Liver (tissue), 9 donors: ENCODE measurements around the gene BICRA. TPM values are rescaled to one million over a fixed set of nuclear protein-coding genes. Genes with fewer than 3 reads are reported as not detected.
"Not testable (repeated sequence)": the region's sequence is repeated elsewhere in the genome, so short reads cannot be mapped to it uniquely, and the experiment has no call there.

Experiments
- DNase-seq: peaks from one replicate; pipeline ENCODE4 v3.0.0-alpha.2; 2017; ENCODE audit warnings: low spot score
- H3K27ac ChIP-seq, 2 donors: one replicate each; pipeline ENCODE4 v1.7.0; 2013; ENCODE audit warnings: inconsistent platforms in 2 of 2, low read length in 2 of 2, control low read depth in 1 of 2, low read depth in 1 of 2, mild to moderate bottlenecking in 1 of 2
- H3K27me3 ChIP-seq, 4 donors: one replicate each; pipeline versions ENCODE4 v1.6.1 to v1.7.0; 2013; ENCODE audit warnings: low read length in 3 of 4, inconsistent platforms in 1 of 4, mild to moderate bottlenecking in 1 of 4, moderate library complexity in 1 of 4; ENCODE audit not compliant: control insufficient read depth in 4 of 4, insufficient read depth in 4 of 4
- H3K36me3 ChIP-seq, 4 donors: one replicate each; pipeline versions ENCODE4 v1.6.1 to v1.7.0; 2013; ENCODE audit warnings: low read length in 3 of 4, mild to moderate bottlenecking in 3 of 4, low read depth in 1 of 4, moderate library complexity in 1 of 4; ENCODE audit not compliant: control insufficient read depth in 4 of 4, insufficient read depth in 3 of 4
- H3K4me1 ChIP-seq, 4 donors: one replicate each; pipeline versions ENCODE4 v1.6.1 to v1.7.0; 2013; ENCODE audit warnings: low read length in 3 of 4, mild to moderate bottlenecking in 3 of 4, moderate library complexity in 1 of 4; ENCODE audit not compliant: control insufficient read depth in 4 of 4, insufficient read depth in 4 of 4
- H3K4me3 ChIP-seq, 3 donors: one replicate each; pipeline versions ENCODE4 v1.6.1 to v1.7.0; 2013; ENCODE audit warnings: low read length in 3 of 3, control low read depth in 1 of 3, low read depth in 1 of 3, mild to moderate bottlenecking in 1 of 3
- H3K9ac ChIP-seq, 2 donors: one replicate each; pipeline ENCODE4 v1.7.0; 2013; ENCODE audit warnings: low read length in 2 of 2, mild to moderate bottlenecking in 2 of 2, moderate library complexity in 2 of 2, control low read depth in 1 of 2, low read depth in 1 of 2
- H3K9me3 ChIP-seq, 4 donors: one replicate each; pipeline versions ENCODE4 v1.6.1 to v1.7.0; 2013; ENCODE audit warnings: low read length in 3 of 4; ENCODE audit not compliant: control insufficient read depth in 4 of 4
- CTCF ChIP-seq: fragments of 150-350 bp; IDR thresholded peaks from 2 replicates; pipeline ENCODE4 v1.5.1; 2017; ENCODE audit warnings: improper control_type of control experiment, low read depth, low read length; ENCODE audit not compliant: missing input control
- EGR1 ChIP-seq, 2 donors: IDR thresholded peaks; 2 replicates each; pipeline ENCODE4 v1.6.1; 2016 to 2018; ENCODE audit warnings: antibody characterized with exemption in 2 of 2, low read depth in 2 of 2
- FOXA2 ChIP-seq: IDR thresholded peaks from 2 replicates; pipeline ENCODE4 v1.6.1; 2016; ENCODE audit warnings: antibody characterized with exemption
- JUND ChIP-seq, 2 donors: IDR thresholded peaks; 2 replicates each; pipeline ENCODE4 v1.6.1; 2016; ENCODE audit warnings: antibody characterized with exemption in 2 of 2
- RAD21 ChIP-seq, 2 donors: IDR thresholded peaks; 2 replicates each; pipeline ENCODE4 v1.6.1; 2016; ENCODE audit warnings: antibody characterized with exemption in 2 of 2, mild to moderate bottlenecking in 2 of 2
- REST ChIP-seq: IDR thresholded peaks from 2 replicates; pipeline ENCODE4 v1.6.1; 2016; ENCODE audit warnings: antibody characterized with exemption, mild to moderate bottlenecking
- ZBTB33 ChIP-seq: IDR thresholded peaks from 2 replicates; pipeline ENCODE4 v1.6.1; 2016; ENCODE audit warnings: antibody characterized with exemption
- WGBS: extraction: QIAGEN DNeasy Blood & Tissue Kit; methylation state at CpG from one replicate; pipeline ENCODE4 v1.1.7; 2013; 5-methylcytosine and 5-hydroxymethylcytosine counted together
- polyA plus RNA-seq, 2 donors: library from polyadenylated mRNA; stranded (reverse) in 1 of 2; unstranded in 1 of 2; fragments of 200-250 nt in 1 of 2; fragments of >200 nt in 1 of 2; fragmentation: Nextera tagmentation in 1 of 2; extraction: Ambion mirVana in 1 of 2; gene quantifications; one replicate each; pipeline versions ENCODE4 v1.2.1 to v1.2.3, GENCODE V29; 2013 to 2015
- total RNA-seq, 2 donors: library from RNA; depleted of rRNA; stranded (reverse); fragments of >200 nt; gene quantifications; one replicate each; pipeline ENCODE4 v1.2.3, GENCODE V29; 2014
- donor health status: healthy.
- donor health status: healthy.
- donor health status: healthy.
- donor health status: healthy.
- donor health status: healthy.

BICRA gene
- total and polyA plus RNA-seq, 4 donors = 0.63 to 8.9 (median 3.0) TPM

GRCh38 chr19:47595944-47596343, 13.0 kb upstream of the BICRA start:
- Histone ChIP-seq H3K27me3 (no peaks in the 10 kb centered on the region), H3K9me3 (no peaks in the 10 kb centered on the region), H3K9ac (no peak overlapping the region), H3K36me3 (no peaks in the 10 kb centered on the region), H3K4me3 (no peak overlapping the region), H3K27ac (no peak overlapping the region), H3K4me1 (peaks cover 0 to 8% (median 6%) of the 10 kb centered on the region in 4 donors)
- TF ChIP-seq EGR1 (IDR thresholded peaks at IDR 0.05; ENCODE audit: low read depth in 2 of 2) (no peak), ZBTB33 (no peak), JUND (IDR thresholded peaks at IDR 0.05) (no peak), REST (no peak)
- 73% methylated on average over 6 of the region's 6 CpGs for WGBS
- DNase-seq = no peak

GRCh38 chr19:47598407-47599349, 10.3 kb upstream of the BICRA start:
- WGBS = 42% methylated on average over 21 of the region's 21 CpGs
- H3K27ac ChIP-seq = peak overlapping the region in 1 of 2 donors; percentile 64
- no peak for DNase-seq
- H3K4me1 ChIP-seq = peaks cover 0 to 23% (median 12%) of the 10 kb centered on the region in 4 donors
- no peaks in the 10 kb centered on the region for H3K36me3 ChIP-seq
- no peaks in the 10 kb centered on the region for H3K27me3 ChIP-seq
- TF ChIP-seq JUND (IDR thresholded peaks at IDR 0.05) (peak in 1 of 2 donors; percentile 22), FOXA2 (no peak), RAD21 (IDR thresholded peaks at IDR 0.05) (peak in 1 of 2 donors; percentile 34), CTCF (no peak)
- H3K9ac ChIP-seq = no peak overlapping the region
- no peaks in the 10 kb centered on the region for H3K9me3 ChIP-seq
- no peak overlapping the region for H3K4me3 ChIP-seq

- H3K9me3 ChIP-seq, DNase-seq, H3K27me3 ChIP-seq, H3K36me3 ChIP-seq: not testable (repeated sequence)
- Histone ChIP-seq H3K4me3 (peak overlapping the region in 2 of 3 donors; percentile 39 to 42), H3K4me1 (peaks cover 0 to 23% (median 12%) of the 10 kb centered on the region in 4 donors), H3K9ac (peak overlapping the region in 1 of 2 donors; percentile 20), H3K27ac (peak overlapping the region in 1 of 2 donors; percentile 63)
- 43% methylated on average over 25 of the region's 25 CpGs for WGBS
These were observed 9.2 kb upstream of the BICRA start for GRCh38 chr19:47599671-47600245.
